Measurements from ENCODE around the gene MYLK3. TPM values are rescaled to one million over a fixed set of nuclear protein-coding genes. Genes with fewer than 3 reads are reported as not detected.

MYLK3 gene
- total and polyA plus RNA-seq, 2 of the 4 experiments (the other 2 are of a cell fraction), result under 0.01 to 0.03 TPM

GRCh38 chr16:46728806-46729205 lies 19.3 kb downstream of the MYLK3 start:
- H3K4me1 ChIP-seq (ENCODE audit: control insufficient read depth, insufficient read depth, low read length), result peaks cover 2% of the 10 kb centered on the region; the same call in 1 of the 2 replicates
- ATAC-seq (ENCODE audit: low read depth), result no peak
- H3K9me3 ChIP-seq (ENCODE audit: control insufficient read depth, insufficient read depth, low read length), result no peaks in the 10 kb centered on the region
- BruUV-seq (replicated peaks), result no TSS peak
- H2BK20ac ChIP-seq (ENCODE audit: low read depth, low read length), result no peak overlapping the region
- CTCF ChIA-PET, result no interaction called here
- no peaks in the 10 kb centered on the region for H3K36me3 ChIP-seq (ENCODE audit: control insufficient read depth, insufficient read depth, low read length)
- H2BK15ac ChIP-seq (ENCODE audit: low read depth, low read length), result no peak overlapping the region
- H3K56ac ChIP-seq (ENCODE audit: extremely low read depth, insufficient read depth, low read length), result no peak overlapping the region
- intact Hi-C loops (cut with micrococcal nuclease) (no loop called here), in situ Hi-C loops (cut with MboI; ENCODE audit: low sequenced_read_pairs) (no loop called here), dilution Hi-C loops (cut with HindIII; ENCODE audit: low sequenced_read_pairs, unreplicated experiment) (no loop called here)
- 76% methylated on average over 5 of the region's 14 CpGs; no CpG with 5 or more reads in 1 of the 2 experiments for WGBS, 2 experiments (ENCODE audit: extremely low coverage in 2 of 2, insufficient read length in 1 of 2)
- no peaks in the 10 kb centered on the region; the same call in 1 of the 2 replicates for H4K20me1 ChIP-seq (ENCODE audit: insufficient read depth, low read length)
- H3K27me3 ChIP-seq (ENCODE audit: control insufficient read depth, insufficient read depth, low read length), result no peaks in the 10 kb centered on the region
- no peak overlapping the region for H3K27ac ChIP-seq (ENCODE audit: insufficient read depth, low read length)
- H3K23ac ChIP-seq (ENCODE audit: low read depth, low read length), result no peak overlapping the region
- no peak overlapping the region for H2AK9ac ChIP-seq (replicated peaks; ENCODE audit: low read depth, low read length, poor library complexity)
- no peak overlapping the region for H3K14ac ChIP-seq (replicated peaks; ENCODE audit: low read depth, low read length)
- POLR2A ChIA-PET (ENCODE audit: unreplicated experiment), result no interaction called here
- H3K18ac ChIP-seq (ENCODE audit: low read depth, low read length), result no peak overlapping the region
- no peak overlapping the region for H4K91ac ChIP-seq (ENCODE audit: insufficient read depth, low read depth, low read length)
- no peak overlapping the region for H4K5ac ChIP-seq (ENCODE audit: low read depth, low read length)
- H4K8ac ChIP-seq (ENCODE audit: low read depth in 2 of 2, low read length in 2 of 2), result no peak overlapping the region
- DNase-seq, result no peak
- H3K4ac ChIP-seq (ENCODE audit: low read depth, low read length), result no peak overlapping the region
- H2BK120ac ChIP-seq (ENCODE audit: low read depth, low read length), result no peak overlapping the region
- H2AK5ac ChIP-seq (ENCODE audit: low read depth, low read length), result no peak overlapping the region
- H3K9me1 ChIP-seq (ENCODE audit: insufficient read depth, low read length), result no peaks in the 10 kb centered on the region; the same call in 1 of the 2 replicates
- no peak overlapping the region for H3K4me2 ChIP-seq (ENCODE audit: low read depth, low read length)
- H3K9ac ChIP-seq (ENCODE audit: low read depth, low read length), result no peak overlapping the region
- no peak overlapping the region for H3K4me3 ChIP-seq (ENCODE audit: insufficient read depth, low read depth, low read length)
- no peak for TF ChIP-seq BHLHE40 (IDR thresholded peaks at IDR 0.05; ENCODE audit: low read depth, low read length)
- TF ChIP-seq, protein P1, sequence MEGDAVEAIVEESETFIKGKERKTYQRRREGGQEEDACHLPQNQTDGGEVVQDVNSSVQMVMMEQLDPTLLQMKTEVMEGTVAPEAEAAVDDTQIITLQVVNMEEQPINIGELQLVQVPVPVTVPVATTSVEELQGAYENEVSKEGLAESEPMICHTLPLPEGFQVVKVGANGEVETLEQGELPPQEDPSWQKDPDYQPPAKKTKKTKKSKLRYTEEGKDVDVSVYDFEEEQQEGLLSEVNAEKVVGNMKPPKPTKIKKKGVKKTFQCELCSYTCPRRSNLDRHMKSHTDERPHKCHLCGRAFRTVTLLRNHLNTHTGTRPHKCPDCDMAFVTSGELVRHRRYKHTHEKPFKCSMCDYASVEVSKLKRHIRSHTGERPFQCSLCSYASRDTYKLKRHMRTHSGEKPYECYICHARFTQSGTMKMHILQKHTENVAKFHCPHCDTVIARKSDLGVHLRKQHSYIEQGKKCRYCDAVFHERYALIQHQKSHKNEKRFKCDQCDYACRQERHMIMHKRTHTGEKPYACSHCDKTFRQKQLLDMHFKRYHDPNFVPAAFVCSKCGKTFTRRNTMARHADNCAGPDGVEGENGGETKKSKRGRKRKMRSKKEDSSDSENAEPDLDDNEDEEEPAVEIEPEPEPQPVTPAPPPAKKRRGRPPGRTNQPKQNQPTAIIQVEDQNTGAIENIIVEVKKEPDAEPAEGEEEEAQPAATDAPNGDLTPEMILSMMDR (conservative IDR thresholded peaks at IDR 0.05; ENCODE audit: low read depth, low read length), result no peak
- no peak overlapping the region for H2BK5ac ChIP-seq (ENCODE audit: low read depth, low read length, poor library complexity, severe bottlenecking)
- H2AFZ ChIP-seq (replicated peaks; ENCODE audit: low read length, poor library complexity), result no peak overlapping the region
- no peaks in the 10 kb centered on the region for H3K79me1 ChIP-seq (ENCODE audit: low read depth in 1 of 2, low read length in 2 of 2)
